Measurements from ENCODE around the gene AHNAK.

DNA sequence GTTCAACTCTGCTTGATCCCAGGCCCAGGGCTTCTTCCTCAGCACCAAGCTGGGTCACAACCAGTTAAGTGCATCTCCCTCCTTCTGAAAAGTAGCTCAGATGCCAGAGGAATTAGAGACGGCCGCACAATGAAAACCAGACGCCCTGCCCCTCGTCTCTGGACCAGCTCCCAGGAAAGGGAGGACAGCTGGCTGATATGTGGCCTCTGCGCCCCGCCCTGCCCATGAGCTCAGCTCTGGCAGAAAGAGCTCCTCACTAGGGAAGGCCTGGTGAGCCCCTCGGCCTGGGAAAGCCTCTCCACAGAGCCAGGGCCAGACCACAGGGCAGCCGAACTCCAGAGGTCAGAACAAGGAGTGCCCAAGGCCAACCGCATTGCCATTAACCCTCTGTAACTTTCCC, 145.8 kb downstream of the AHNAK start:
- TF ChIP-seq POLR2AphosphoS5 (IDR thresholded peaks at IDR 0.05; ENCODE audit: low read depth, low read length) (no peak), SIN3A (IDR thresholded peaks at IDR 0.05; ENCODE audit: borderline replicate concordance, insufficient read depth, low read length) (no peak), TAF1 (IDR thresholded peaks at IDR 0.05; ENCODE audit: borderline replicate concordance, insufficient read depth, low read length) (no peak)
